GM23338 (cell line): ENCODE measurements around the gene APOL6. TPM values are rescaled to one million over a fixed set of nuclear protein-coding genes. Genes with fewer than 3 reads are reported as not detected.

Experiments used
- ATAC-seq: fragments of 200-7000 bp; cut with Tn5 transposase; 3 replicates; pipeline ENCODE4 v1.9.1; 2020
- DNase-seq: peaks from one replicate; pipeline ENCODE4 v3.0.0-alpha.2; 2015; ENCODE audit warnings: low spot score
- H2AFZ ChIP-seq: fragments of 200-600 bp; sonication (generic); 2 replicates; pipeline ENCODE4 v1.8.0; 2016; ENCODE audit warnings: antibody characterized with exemption, mild to moderate bottlenecking, moderate library complexity
- H3F3A ChIP-seq: fragments of 200-600 bp; sonication (generic); replicated peaks from 2 replicates; pipeline ENCODE4 v1.8.0; 2017; ENCODE audit warnings: antibody characterized with exemption, mixed run types, low read depth
- H3K27ac ChIP-seq: fragments of 200-600 bp; sonication (generic); 2 replicates; pipeline ENCODE4 v1.6.1; 2016; ENCODE audit warnings: low read depth
- H3K27me3 ChIP-seq: fragments of 200-600 bp; sonication (generic); 2 replicates; pipeline ENCODE4 v1.8.0; 2016; ENCODE audit warnings: mild to moderate bottlenecking, mixed run types, moderate library complexity; ENCODE audit not compliant: insufficient read depth
- H3K36me3 ChIP-seq: fragments of 200-600 bp; sonication (generic); 2 replicates; pipeline ENCODE4 v1.8.0; 2016; ENCODE audit warnings: mild to moderate bottlenecking; ENCODE audit not compliant: insufficient read depth
- H3K4me1 ChIP-seq: fragments of 200-600 bp; sonication (generic); 2 replicates; pipeline ENCODE4 v1.8.0; 2016; ENCODE audit warnings: mild to moderate bottlenecking, moderate library complexity; ENCODE audit not compliant: insufficient read depth
- H3K4me2 ChIP-seq: fragments of 200-600 bp; sonication (generic); 2 replicates; pipeline ENCODE4 v1.7.1; 2017; ENCODE audit warnings: mixed run types
- H3K4me3 ChIP-seq: fragments of 200-600 bp; sonication (generic); 2 replicates; pipeline ENCODE4 v1.6.1; 2016; ENCODE audit warnings: mixed run types
- H3K79me2 ChIP-seq: fragments of 200-600 bp; sonication (generic); replicated peaks from 2 replicates; pipeline ENCODE4 v1.8.0; 2017; ENCODE audit warnings: mild to moderate bottlenecking; ENCODE audit not compliant: insufficient read depth
- H3K9me2 ChIP-seq: fragments of 200-600 bp; sonication (generic); 2 replicates; pipeline ENCODE4 v1.8.0; 2017; ENCODE audit not compliant: insufficient read depth
- H4K20me1 ChIP-seq: fragments of 200-600 bp; sonication (generic); replicated peaks from 2 replicates; pipeline ENCODE4 v1.8.0; 2017; ENCODE audit warnings: mild to moderate bottlenecking; ENCODE audit not compliant: insufficient read depth
- H3K27ac Mint-ChIP-seq: 2 replicates; pipeline ENCODE4 v1.8.0; 2020; ENCODE audit warnings: inconsistent platforms, mild to moderate bottlenecking, moderate library complexity, mixed read lengths
- H3K27me3 Mint-ChIP-seq: 3 replicates; pipeline ENCODE4 v1.8.0; 2022; ENCODE audit warnings: low read depth, mild to moderate bottlenecking, moderate library complexity, mixed read lengths, inconsistent platforms; ENCODE audit not compliant: insufficient read depth, poor library complexity
- H3K36me3 Mint-ChIP-seq: 3 replicates; pipeline ENCODE4 v1.8.0; 2021; ENCODE audit warnings: low read depth, mild to moderate bottlenecking, inconsistent platforms, moderate library complexity, mixed read lengths
- H3K4me1 Mint-ChIP-seq: 3 replicates; pipeline ENCODE4 v1.8.0; 2020; ENCODE audit warnings: mild to moderate bottlenecking, inconsistent platforms, mixed read lengths
- H3K4me3 Mint-ChIP-seq: 3 replicates; pipeline ENCODE4 v1.8.0; 2021; ENCODE audit warnings: moderate library complexity, mild to moderate bottlenecking, inconsistent platforms, mixed read lengths
- H3K9me3 Mint-ChIP-seq: 3 replicates; pipeline ENCODE4 v1.8.0; 2020; ENCODE audit warnings: moderate library complexity, mild to moderate bottlenecking, inconsistent platforms, mixed read lengths
- CTCF ChIP-seq, 2 experiments: fragments of 200-600 bp in 1 of 2; sonication (generic) in 1 of 2; conservative IDR thresholded peaks; 2 replicates each; pipeline versions ENCODE4 v1.5.1 to v1.6.1; 2016 to 2017; ENCODE audit warnings: antibody characterized with exemption in 2 of 2, low read depth in 2 of 2, mild to moderate bottlenecking in 2 of 2, moderate library complexity in 1 of 2
- ETS1 ChIP-seq: IDR thresholded peaks from 2 replicates; pipeline ENCODE4 v1.6.1; 2016; ENCODE audit warnings: antibody characterized with exemption
- EZH2 ChIP-seq: fragments of 200-600 bp; sonication (generic); IDR thresholded peaks from one replicate; pipeline ENCODE4 v1.8.0; 2017; ENCODE audit warnings: antibody characterized with exemption, mild to moderate bottlenecking, low read depth; ENCODE audit not compliant: unreplicated experiment
- EZH2phosphoT487 ChIP-seq: fragments of 200-600 bp; sonication (generic); IDR thresholded peaks from one replicate; pipeline ENCODE4 v1.8.1; 2018; ENCODE audit warnings: antibody characterized with exemption; ENCODE audit not compliant: unreplicated experiment
- JUNB ChIP-seq: IDR thresholded peaks from one replicate; pipeline ENCODE4 v1.6.1; 2016; ENCODE audit warnings: antibody characterized with exemption; ENCODE audit not compliant: unreplicated experiment
- NANOG ChIP-seq: IDR thresholded peaks from 2 replicates; pipeline ENCODE4 v1.6.1; 2016; ENCODE audit warnings: antibody characterized with exemption, borderline replicate concordance
- REST ChIP-seq: IDR thresholded peaks from one replicate; pipeline ENCODE4 v1.6.1; 2018; ENCODE audit warnings: antibody characterized with exemption; ENCODE audit not compliant: unreplicated experiment
- STAT1 ChIP-seq: IDR thresholded peaks from one replicate; pipeline ENCODE4 v1.6.1; 2016; ENCODE audit warnings: antibody characterized with exemption; ENCODE audit not compliant: unreplicated experiment
- ZNF114 ChIP-seq: fragments of 250-450 bp; sonication (Bioruptor Pico); IDR thresholded peaks from 2 replicates; pipeline ENCODE4 v1.5.0; 2020; ENCODE audit warnings: mild to moderate bottlenecking, moderate library complexity
- ZNF331 ChIP-seq: fragments of 250-450 bp; sonication (Bioruptor Pico); IDR thresholded peaks from 2 replicates; pipeline ENCODE4 v1.5.0; 2020; ENCODE audit warnings: low read depth, mild to moderate bottlenecking, moderate library complexity
- polyA plus RNA-seq: library from polyadenylated mRNA; unstranded; fragments of >200 nt; fragmentation: Nextera tagmentation; extraction: Ambion mirVana; gene quantifications from 2 replicates; pipeline ENCODE4 v1.2.1, GENCODE V29; 2016
- total RNA-seq: library from RNA; depleted of rRNA; stranded (reverse); fragments of >200 nt; shearing (Covaris generic); gene quantifications from 2 replicates; pipeline ENCODE4 v1.2.3, GENCODE V29; 2014

APOL6 gene
- total and polyA plus RNA-seq, 2 experiments from 2014 or later, result 0.10 to 0.14 TPM

- TF ChIP-seq ZNF114 (CRISPR knock-in tag), result no peak
- TF ChIP-seq JUNB, result no peak
- no peak for TF ChIP-seq NANOG
- no peak for TF ChIP-seq CTCF (conservative IDR thresholded peaks at IDR 0.05; ENCODE audit: low read depth in 2 of 2)
- no peak for TF ChIP-seq STAT1
- no peak for TF ChIP-seq EZH2phosphoT487
These were observed 11.0 kb upstream of the APOL6 start (continued) for GRCh38 chr22:35637254-35637653.

- Histone ChIP-seq H3F3A (no peaks in the 10 kb centered on the region), H3K27me3 (no peaks in the 10 kb centered on the region), H3K9me2 (peaks cover 3% of the 10 kb centered on the region; the same call in 1 of the 2 replicates), H3K4me1 (no peaks in the 10 kb centered on the region; the same call in none of the 2 replicates), H2AFZ (peak overlapping the region; percentile 84), H3K27ac (no peak overlapping the region), H3K36me3 (no peaks in the 10 kb centered on the region), H3K79me2 (no peaks in the 10 kb centered on the region), H3K4me3 (no peak overlapping the region), H4K20me1 (no peaks in the 10 kb centered on the region), H3K4me2 (no peak overlapping the region)
- Mint-ChIP-seq H3K27me3 (peaks cover 7% of the 10 kb centered on the region), H3K9me3 (peaks cover 2% of the 10 kb centered on the region; the same call in 2 of the 3 replicates), H3K4me3 (no peak overlapping the region), H3K4me1 (peaks cover 25% of the 10 kb centered on the region), H3K36me3 (no peaks in the 10 kb centered on the region), H3K27ac (no peak overlapping the region)
- ATAC-seq (no peak), DNase-seq (no peak)
- TF ChIP-seq CTCF (conservative IDR thresholded peaks at IDR 0.05; ENCODE audit: low read depth in 2 of 2), result no peak
- TF ChIP-seq REST, result no peak
- no peak for TF ChIP-seq NANOG
- no peak for TF ChIP-seq ZNF331 (CRISPR knock-in tag)
- TF ChIP-seq ETS1, result no peak
- TF ChIP-seq EZH2, result no peak
These were observed 10.2 kb upstream of the APOL6 start for GRCh38 chr22:35638001-35638400.
